RPMI7951 (cell line): Measurements from ENCODE around the gene SLC44A3. TPM values are rescaled to one million over a fixed set of nuclear protein-coding genes. Genes with fewer than 3 reads are reported as not detected.
"Not testable (repeated sequence)": the region's sequence is repeated elsewhere in the genome, so short reads cannot be mapped to it uniquely, and the experiment has no call there.

Experiments
- DNase-seq: peaks from one replicate; pipeline ENCODE4 v3.0.0-alpha.2; 2012; ENCODE audit warnings: low read depth
- total RNA-seq: library from RNA; depleted of rRNA; stranded (reverse); fragments of >200 nt; shearing (Covaris generic); gene quantifications from 2 replicates; pipeline ENCODE4 v1.2.3, GENCODE V29; 2014; rRNA removed

The SLC44A3 gene
- total RNA-seq, 1 experiment from 2014 or later, result 1.1 TPM

- no peak for DNase-seq
Measured at GRCh38 chr1:94934551-94934950, 114.4 kb downstream of the SLC44A3 start.

- DNase-seq, result no peak
Measured at GRCh38 chr1:94935034-94935433, 114.9 kb downstream of the SLC44A3 start.

- DNase-seq, result no peak
Measured at GRCh38 chr1:94935476-94935875, 115.3 kb downstream of the SLC44A3 start.

GRCh38 chr1:94936861-94937620 is 116.9 kb downstream of the SLC44A3 start:
- no peak for DNase-seq

GRCh38 chr1:94937820-94938219 is 117.7 kb downstream of the SLC44A3 start:
- DNase-seq, result no peak

- DNase-seq, result no peak
Measured at GRCh38 chr1:94940738-94941137, 120.6 kb downstream of the SLC44A3 start.

- DNase-seq, result not testable (repeated sequence)
Measured at GRCh38 chr1:94941480-94941879, 121.3 kb downstream of the SLC44A3 start.

GRCh38 chr1:94942171-94943128 is 122.3 kb downstream of the SLC44A3 start:
- DNase-seq, result no peak

Other genes starting within 250 kb of the SLC44A3 start
- 315 and 321 TPM in 2 replicates for gene CNN3, start 106.8 kb downstream of the SLC44A3 start, total RNA-seq